OCI-LY1 (cell line): ENCODE results near the gene SCFD1.
"Not testable (repeated sequence)": the region's sequence is repeated elsewhere in the genome, so short reads cannot be mapped to it uniquely, and the experiment has no call there.

Experiments used
- H2AFZ ChIP-seq: fragments of 200-600 bp; sonication (generic), shearing (Covaris generic); 2 replicates; pipeline ENCODE4 v1.6.0; 2014; ENCODE audit warnings: antibody characterized with exemption, mild to moderate bottlenecking, low read length
- H3F3A ChIP-seq: fragments of 200-600 bp; sonication (generic), shearing (Covaris generic); 2 replicates; pipeline ENCODE4 v1.6.0; 2014; ENCODE audit warnings: mild to moderate bottlenecking, antibody characterized with exemption, low read length, moderate library complexity; ENCODE audit not compliant: insufficient read depth
- H3K27ac ChIP-seq: fragments of 200-600 bp; sonication (generic); 2 replicates; pipeline ENCODE4 v1.5.1; 2014; ENCODE audit warnings: low read length, mixed run types, mild to moderate bottlenecking, low read depth; ENCODE audit not compliant: poor library complexity, severe bottlenecking
- H3K27me3 ChIP-seq: fragments of 200-600 bp; sonication (generic); 2 replicates; pipeline ENCODE4 v1.6.0; 2014; ENCODE audit warnings: antibody characterized with exemption, mild to moderate bottlenecking, low read length, moderate library complexity; ENCODE audit not compliant: insufficient read depth
- H3K36me3 ChIP-seq: fragments of 200-600 bp; sonication (generic); 2 replicates; pipeline ENCODE4 v1.6.1; 2014; ENCODE audit warnings: mild to moderate bottlenecking, antibody characterized with exemption, low read length, moderate library complexity, mixed read lengths; ENCODE audit not compliant: insufficient read depth
- H3K4me1 ChIP-seq: fragments of 200-600 bp; sonication (generic); 2 replicates; pipeline ENCODE4 v1.5.1; 2014; ENCODE audit warnings: mild to moderate bottlenecking, low read length, moderate library complexity; ENCODE audit not compliant: insufficient read depth, severe bottlenecking
- H3K4me2 ChIP-seq: fragments of 200-600 bp; sonication (generic), shearing (Covaris generic); 2 replicates; pipeline ENCODE4 v1.6.1; 2014; ENCODE audit warnings: low read length
- H3K4me3 ChIP-seq: fragments of 200-600 bp; sonication (generic); 2 replicates; pipeline ENCODE4 v1.5.1; 2014; ENCODE audit warnings: low read length, low read depth, mild to moderate bottlenecking, mixed read lengths; ENCODE audit not compliant: poor library complexity, severe bottlenecking
- H3K79me2 ChIP-seq: fragments of 200-600 bp; shearing (Covaris generic); 2 replicates; pipeline ENCODE4 v1.6.1; 2016; ENCODE audit warnings: mixed run types, low read length, mixed read lengths; ENCODE audit not compliant: insufficient read depth
- H3K9ac ChIP-seq: fragments of 200-600 bp; sonication (generic), shearing (Covaris generic); 2 replicates; pipeline ENCODE4 v1.6.1; 2014; ENCODE audit warnings: mild to moderate bottlenecking, low read length, mixed read lengths
- H3K9me2 ChIP-seq: fragments of 200-600 bp; sonication (generic), shearing (Covaris generic); 2 replicates; pipeline ENCODE4 v1.6.1; 2014; ENCODE audit warnings: low read depth, mild to moderate bottlenecking, low read length, mixed read lengths
- H3K9me3 ChIP-seq: fragments of 200-600 bp; shearing (Covaris generic); 2 replicates; pipeline ENCODE4 v1.6.1; 2014; ENCODE audit warnings: low read length, mixed read lengths
- H4K20me1 ChIP-seq: fragments of 200-600 bp; sonication (generic), shearing (Covaris generic); 2 replicates; pipeline ENCODE4 v1.6.0; 2016; ENCODE audit warnings: mild to moderate bottlenecking, low read length; ENCODE audit not compliant: insufficient read depth
- CTCF ChIP-seq: fragments of 200-600 bp; sonication (generic), shearing (Covaris generic); IDR thresholded peaks from 2 replicates; pipeline ENCODE4 v1.5.1; 2017; ENCODE audit warnings: mild to moderate bottlenecking, antibody characterized with exemption, low read length, moderate library complexity, mixed read lengths
- EZH2 ChIP-seq: fragments of 200-600 bp; sonication (generic), shearing (Covaris generic); IDR thresholded peaks from 2 replicates; pipeline ENCODE4 v1.8.0; 2017; ENCODE audit warnings: borderline replicate concordance, mixed run types, mild to moderate bottlenecking, antibody characterized with exemption, low read length, moderate library complexity, mixed read lengths

Gene SCFD1

GRCh38 chr14:30573966-30574365 is 48.2 kb upstream of the SCFD1 start:
- no peaks in the 10 kb centered on the region for H3F3A ChIP-seq
- peaks cover 99% of the 10 kb centered on the region for H3K79me2 ChIP-seq
- H2AFZ ChIP-seq: no peak overlapping the region
- no peak overlapping the region for H3K9ac ChIP-seq
- H3K4me2 ChIP-seq: no peak overlapping the region
- no peak overlapping the region for H3K4me3 ChIP-seq
- 0 out of 2 replicates have a peak, but pooled peaks cover 2% of the 10 kb centered on the region for H3K9me3 ChIP-seq
- TF ChIP-seq EZH2: no peak
- TF ChIP-seq CTCF: no peak
- H3K36me3 ChIP-seq: peaks cover 26% of the 10 kb centered on the region
- H3K27ac ChIP-seq: no peak overlapping the region
- no peaks in the 10 kb centered on the region for H3K9me2 ChIP-seq
- peaks cover 34% of the 10 kb centered on the region for H3K4me1 ChIP-seq
- no peaks in the 10 kb centered on the region for H3K27me3 ChIP-seq
- H4K20me1 ChIP-seq: no peaks in the 10 kb centered on the region

GRCh38 chr14:30574777-30575176 is 47.3 kb upstream of the SCFD1 start:
- not testable (repeated sequence) for H3K27ac ChIP-seq, H3K9me2 ChIP-seq, H2AFZ ChIP-seq, H3K9ac ChIP-seq, H3K27me3 ChIP-seq, H3K9me3 ChIP-seq, H3F3A ChIP-seq, H4K20me1 ChIP-seq, H3K4me2 ChIP-seq, H3K4me3 ChIP-seq
- Histone ChIP-seq H3K36me3 (peaks cover 26% of the 10 kb centered on the region), H3K79me2 (peaks cover 99% of the 10 kb centered on the region), H3K4me1 (peaks cover 26% of the 10 kb centered on the region)

- H2AFZ ChIP-seq, H3K4me2 ChIP-seq: not testable (repeated sequence)
These were observed 45.8 kb upstream of the SCFD1 start for GRCh38 chr14:30576333-30576732.

GRCh38 chr14:30580616-30581282 is 41.4 kb upstream of the SCFD1 start:
- H3K4me1 ChIP-seq: no peaks in the 10 kb centered on the region
- H3K79me2 ChIP-seq: peaks cover 93% of the 10 kb centered on the region
- no peak overlapping the region for H3K9ac ChIP-seq
- H3K27ac ChIP-seq: no peak overlapping the region
- H4K20me1 ChIP-seq: no peaks in the 10 kb centered on the region
- no peak overlapping the region for H3K4me3 ChIP-seq
- no peaks in the 10 kb centered on the region for H3F3A ChIP-seq
- H3K9me2 ChIP-seq: no peaks in the 10 kb centered on the region
- peaks cover 14% of the 10 kb centered on the region for H3K9me3 ChIP-seq
- no peak overlapping the region for H3K4me2 ChIP-seq
- peaks cover 54% of the 10 kb centered on the region for H3K36me3 ChIP-seq
- H3K27me3 ChIP-seq: no peaks in the 10 kb centered on the region
- TF ChIP-seq CTCF (no peak), EZH2 (no peak)
- H2AFZ ChIP-seq: no peak overlapping the region

More at GRCh38 chr14:30576333-30576732, 45.8 kb upstream of the SCFD1 start:
- not testable (repeated sequence) for H3K4me3 ChIP-seq, H3K9ac ChIP-seq, H3K27ac ChIP-seq, H4K20me1 ChIP-seq, H3K27me3 ChIP-seq, H3K9me3 ChIP-seq, H3K9me2 ChIP-seq, H3F3A ChIP-seq
- peaks cover 98% of the 10 kb centered on the region for H3K79me2 ChIP-seq
- peaks cover 14% of the 10 kb centered on the region for H3K4me1 ChIP-seq
- peaks cover 38% of the 10 kb centered on the region for H3K36me3 ChIP-seq
